ENCODE results near the gene CD1E. TPM values are rescaled to one million over a fixed set of nuclear protein-coding genes. Genes with fewer than 3 reads are reported as not detected.

The CD1E gene
- polyA plus RNA-seq, 3 donors: 0.11 to 0.27 TPM; not detected in 1

Other genes starting within 250 kb of the CD1E start
- gene CD1D, start 173.0 kb upstream of the CD1E start, polyA plus RNA-seq (ENCODE audit: insufficient read length in 3 of 3): 1 to 10 TPM; 6.6 to 7.6 (median 7.2) TPM
- gene CD1A, start 99.5 kb upstream of the CD1E start, polyA plus RNA-seq (ENCODE audit: insufficient read length in 3 of 3): not detected
- gene CD1C, start 64.0 kb upstream of the CD1E start, polyA plus RNA-seq (ENCODE audit: insufficient read length in 3 of 3): 1 to 10 TPM in 2 of 3 donors, under 1 TPM in 1; 0.92 to 1.2 (median 1.2) TPM
- not detected for gene CD1B, start 22.4 kb upstream of the CD1E start, polyA plus RNA-seq (ENCODE audit: insufficient read length in 3 of 3)
- not detected for gene OR10T2, start 45.6 kb downstream of the CD1E start, polyA plus RNA-seq (ENCODE audit: insufficient read length in 3 of 3)
- not detected for gene OR10K2, start 72.3 kb downstream of the CD1E start, polyA plus RNA-seq (ENCODE audit: insufficient read length in 3 of 3)
- gene OR10K1, start 107.9 kb downstream of the CD1E start, polyA plus RNA-seq (ENCODE audit: insufficient read length in 3 of 3): under 1 TPM in 1 of 3 donors, not detected in 2; 0.05 TPM
- not detected for gene OR10R2, start 118.3 kb downstream of the CD1E start, polyA plus RNA-seq (ENCODE audit: insufficient read length in 3 of 3)
- not detected for gene OR6Y1, start 200.5 kb downstream of the CD1E start, polyA plus RNA-seq (ENCODE audit: insufficient read length in 3 of 3)
- gene OR6P1, start 216.7 kb downstream of the CD1E start, polyA plus RNA-seq (ENCODE audit: insufficient read length in 3 of 3): not detected
- not detected for gene OR10X1, start 226.0 kb downstream of the CD1E start, polyA plus RNA-seq (ENCODE audit: insufficient read length in 3 of 3)

Measured in renal cortex interstitium (tissue), 3 donors.